HG02798 (cell line): ENCODE results near the gene SORCS2.

Source experiments
- ATAC-seq: cut with Tn5 transposase; IDR thresholded peaks from one replicate; pipeline ENCODE4 v1.9.1; 2021; ENCODE audit warnings: mild to moderate bottlenecking; ENCODE audit not compliant: unreplicated experiment, poor library complexity

SORCS2 gene

DNA sequence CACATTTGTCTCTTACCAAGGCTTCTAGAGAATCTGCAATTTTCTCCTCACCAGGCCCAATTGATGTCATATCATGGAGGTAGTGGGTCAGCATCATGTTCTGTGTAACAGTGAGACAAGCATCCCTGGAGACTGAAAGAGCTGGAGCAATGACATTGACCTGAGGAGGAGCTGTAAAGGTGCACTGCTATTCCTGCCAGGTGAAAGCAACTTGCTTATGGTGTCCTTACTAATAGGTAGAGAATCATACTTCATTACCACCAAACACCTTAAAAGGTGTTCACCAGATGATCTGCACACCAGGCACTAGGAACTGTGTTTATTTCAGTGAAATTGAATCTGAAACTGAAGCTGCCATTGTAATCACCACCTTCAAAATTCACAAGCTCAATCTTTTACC lies 558.6 kb downstream of the SORCS2 start:
- no peak for ATAC-seq

DNA sequence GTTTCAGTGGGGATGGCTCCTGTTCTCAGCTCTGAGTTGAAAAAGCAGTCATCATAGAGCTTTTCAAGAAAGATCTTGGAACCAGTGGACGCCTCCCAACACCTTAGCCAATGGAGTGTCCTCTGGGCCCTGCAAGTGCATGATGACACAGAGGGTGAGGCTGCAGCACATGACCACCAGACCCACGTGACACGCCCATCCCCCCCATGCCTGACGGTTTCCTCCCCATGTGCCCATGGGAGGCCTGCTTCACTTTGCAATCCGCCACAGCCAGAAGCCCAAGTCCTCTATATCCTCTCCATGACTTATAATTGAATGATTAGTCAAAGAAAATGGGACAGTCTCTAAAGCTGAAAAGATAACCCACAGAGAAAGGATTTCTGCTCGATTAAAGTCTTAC lies 560.3 kb downstream of the SORCS2 start:
- ATAC-seq, result no peak

DNA sequence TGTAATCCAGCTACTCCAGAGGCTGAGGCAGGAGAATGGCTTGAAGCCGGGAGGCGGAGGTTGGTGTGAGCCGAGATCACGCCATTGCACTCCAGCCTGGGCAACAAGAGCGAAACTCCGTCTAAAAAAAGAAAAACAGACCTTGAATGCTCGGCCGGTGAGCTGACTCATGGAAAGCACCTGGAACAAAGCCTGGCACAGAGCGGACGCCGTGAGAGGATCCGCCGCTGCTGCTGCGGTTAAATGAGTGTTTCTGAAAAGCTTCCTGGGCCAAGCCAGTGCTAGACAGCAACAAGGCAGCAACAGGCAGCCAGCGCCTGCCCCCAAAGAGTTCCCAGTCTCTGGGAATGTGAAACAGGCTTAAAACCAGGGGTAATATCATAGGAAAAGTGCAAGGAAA lies 560.9 kb downstream of the SORCS2 start:
- no peak for ATAC-seq

DNA sequence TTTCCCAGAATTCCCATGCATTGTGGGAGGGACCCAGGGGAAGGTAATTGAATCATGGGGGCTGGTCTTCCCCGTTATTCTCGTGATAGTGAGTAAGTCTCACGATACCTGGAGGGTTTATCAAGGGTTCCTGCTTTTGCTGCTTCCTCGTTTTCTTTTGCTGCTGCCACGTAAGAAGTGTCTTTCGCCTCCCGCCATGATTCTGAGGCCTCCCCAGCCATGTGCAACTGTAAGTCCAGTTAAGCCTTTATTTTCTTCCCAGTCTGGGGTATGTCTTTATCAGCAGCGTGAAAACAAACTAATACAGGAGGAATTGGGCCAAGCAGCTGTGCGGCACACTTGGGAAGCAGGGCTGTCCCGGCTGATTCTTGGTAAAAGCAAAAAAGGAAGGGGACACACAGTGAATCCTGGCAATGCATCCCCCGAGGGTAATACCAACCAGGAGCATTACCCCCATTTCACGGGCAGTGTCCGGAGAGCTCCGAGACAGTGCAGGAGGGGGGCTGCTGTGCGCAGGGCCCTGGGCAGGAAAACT lies 561.7 kb downstream of the SORCS2 start:
- ATAC-seq, result no peak

DNA sequence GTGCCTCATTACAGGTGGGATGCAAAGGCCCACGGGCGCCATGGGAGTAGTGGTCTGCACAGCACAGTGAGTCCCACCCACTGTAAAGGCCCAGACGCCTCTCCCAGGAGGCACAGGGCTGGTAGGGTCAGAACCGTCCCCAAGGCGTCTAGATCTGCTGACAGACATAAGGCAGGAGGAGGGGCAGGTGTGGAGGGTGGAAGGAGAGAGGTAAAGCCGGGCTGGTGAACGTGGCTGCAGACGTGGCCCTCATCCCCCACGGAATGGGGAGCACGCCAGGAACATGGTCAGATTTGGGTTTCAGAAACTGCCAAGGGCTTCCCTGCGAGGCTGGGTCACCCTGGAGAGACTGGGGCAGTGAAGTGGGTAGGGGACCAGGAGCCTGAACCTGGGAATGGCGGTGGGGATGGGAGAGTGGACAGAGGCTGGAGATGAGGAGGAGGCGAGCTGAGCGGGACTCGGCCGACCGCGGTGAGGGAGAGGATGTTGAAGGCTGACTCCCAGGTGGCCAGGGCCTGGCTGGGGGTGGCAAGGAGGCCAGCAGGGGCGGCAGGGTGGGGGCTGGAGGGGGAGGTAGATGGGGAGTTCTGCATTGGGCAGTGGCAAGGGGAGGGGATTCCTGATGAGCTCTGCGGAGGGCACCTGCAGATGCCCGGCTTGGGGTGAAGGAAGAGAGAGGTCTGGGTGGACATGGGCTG lies 562.4 kb downstream of the SORCS2 start:
- no peak for ATAC-seq

DNA sequence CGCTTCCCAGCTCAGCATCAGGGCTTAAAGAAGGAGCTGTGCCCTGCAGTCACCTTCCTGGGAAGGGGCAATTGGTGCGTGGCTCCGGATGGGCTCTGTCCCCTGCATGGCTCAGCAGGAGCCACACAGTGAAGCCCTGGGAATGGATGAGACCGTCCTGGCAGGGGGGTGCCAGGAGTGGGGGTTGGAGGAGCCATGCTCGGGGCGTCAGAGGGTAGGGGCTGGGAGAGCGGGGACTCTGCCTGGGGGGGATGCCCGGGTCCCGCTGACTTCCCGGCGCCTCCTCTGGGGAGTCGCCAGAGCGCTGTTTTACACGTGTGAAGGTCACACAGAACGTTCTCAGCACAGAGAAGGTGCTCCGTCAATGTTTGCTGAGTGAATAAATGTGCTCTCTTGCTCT lies 563.2 kb downstream of the SORCS2 start:
- ATAC-seq, result no peak

DNA sequence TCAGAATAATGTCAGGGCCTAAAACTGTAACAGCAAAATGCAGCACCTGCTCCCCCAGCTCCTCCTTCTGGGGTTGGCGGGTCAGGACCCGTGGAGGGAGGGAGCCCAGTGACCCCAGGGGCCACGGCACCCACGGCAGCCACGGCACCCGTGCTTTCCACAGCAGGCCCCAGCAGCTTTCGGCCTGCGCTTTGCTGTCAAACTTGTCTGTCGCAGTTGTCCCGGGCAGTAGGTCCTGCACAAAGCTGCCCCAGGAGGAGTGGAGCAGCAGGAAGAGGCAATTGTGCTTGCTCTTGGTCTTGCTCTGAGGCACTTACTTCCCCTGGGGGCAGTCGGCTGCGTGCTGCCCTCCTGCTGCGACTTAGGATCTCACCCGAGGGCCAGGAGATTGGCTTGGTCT lies 563.7 kb downstream of the SORCS2 start:
- ATAC-seq, result no peak

DNA sequence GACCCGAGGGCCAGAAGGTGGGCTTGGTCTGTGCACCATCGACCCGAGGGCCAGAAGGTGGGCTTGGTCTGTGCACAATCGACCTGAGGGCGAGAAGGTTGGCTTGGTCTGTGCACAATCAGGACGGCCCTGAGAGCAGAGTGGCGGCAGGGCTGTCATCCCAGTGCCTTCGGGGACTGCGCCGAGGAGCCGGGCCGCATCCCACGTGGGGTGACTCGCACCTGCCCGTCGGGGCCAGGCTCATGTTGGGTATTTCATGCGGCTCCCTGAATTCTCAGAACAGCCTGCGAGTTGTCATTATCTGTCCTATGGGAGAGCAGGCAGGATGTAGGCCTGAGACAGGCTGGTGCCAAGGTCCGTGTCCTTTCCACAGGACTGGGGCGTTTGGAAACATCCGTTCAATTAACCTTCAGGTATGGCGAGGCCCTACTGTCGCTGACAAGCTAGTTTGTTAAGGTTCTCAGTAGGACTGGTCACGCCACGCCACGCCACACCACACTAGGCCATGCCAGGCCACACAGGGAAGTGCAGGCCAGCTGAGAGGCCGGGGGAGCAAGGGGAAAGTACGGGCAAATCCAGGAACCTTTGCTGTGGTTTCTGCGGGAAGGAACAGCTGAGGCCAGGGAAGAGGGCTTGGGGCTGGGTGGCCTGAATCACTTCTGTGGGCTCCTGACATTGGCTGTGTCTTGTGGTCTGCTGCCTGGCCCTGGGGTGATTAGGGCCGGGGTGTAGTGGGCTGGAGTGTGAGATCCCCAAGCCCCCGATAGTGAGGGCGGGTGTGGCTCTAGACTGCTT lies 564.4 kb downstream of the SORCS2 start:
- ATAC-seq, result no peak

DNA sequence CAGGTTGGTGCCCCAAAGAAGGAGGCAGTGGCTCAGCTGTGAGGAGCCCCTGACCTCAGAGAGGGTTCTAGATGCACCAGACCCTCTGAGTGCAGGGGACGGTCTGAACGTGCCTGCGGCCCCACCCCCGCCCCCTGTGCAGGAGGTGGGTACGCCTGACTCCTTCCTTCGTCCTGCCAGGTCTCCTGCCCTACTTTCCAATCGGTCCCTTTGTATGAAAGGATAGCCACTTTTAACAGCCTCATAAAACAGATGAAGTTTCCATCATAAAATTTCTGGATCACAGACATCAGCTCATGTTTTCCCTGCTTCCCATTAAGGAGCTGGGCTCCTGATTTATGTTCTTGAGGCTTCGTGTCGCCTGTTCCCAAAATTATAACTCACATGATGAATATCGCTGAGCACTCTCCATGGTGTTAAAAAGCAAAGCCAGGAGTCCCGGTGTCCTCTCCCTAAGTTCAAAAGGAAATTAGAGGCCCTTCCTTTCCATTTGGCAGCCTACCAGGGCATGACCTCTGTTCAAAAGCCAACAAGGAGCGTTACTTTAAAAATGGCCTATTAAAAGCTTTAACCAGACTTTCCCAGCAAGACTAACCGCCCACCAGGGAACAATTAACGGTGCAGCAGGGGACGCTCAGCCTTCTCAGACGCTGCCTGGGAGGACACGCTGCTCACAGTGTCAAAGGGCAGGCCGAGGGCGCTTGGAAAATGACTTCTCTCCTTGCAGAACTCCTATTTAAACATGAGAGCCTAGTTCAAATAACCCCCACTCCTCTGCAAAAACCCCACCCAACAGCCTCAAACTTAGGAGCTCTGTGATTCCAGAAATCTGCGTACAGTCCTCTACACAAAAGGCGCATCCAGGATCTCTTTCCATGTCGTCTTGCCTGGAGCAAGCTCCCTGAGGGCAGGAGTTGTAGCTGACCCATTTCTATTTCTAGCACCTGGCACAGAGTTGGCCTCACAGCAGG lies 565.4 kb downstream of the SORCS2 start:
- ATAC-seq, result no peak

DNA sequence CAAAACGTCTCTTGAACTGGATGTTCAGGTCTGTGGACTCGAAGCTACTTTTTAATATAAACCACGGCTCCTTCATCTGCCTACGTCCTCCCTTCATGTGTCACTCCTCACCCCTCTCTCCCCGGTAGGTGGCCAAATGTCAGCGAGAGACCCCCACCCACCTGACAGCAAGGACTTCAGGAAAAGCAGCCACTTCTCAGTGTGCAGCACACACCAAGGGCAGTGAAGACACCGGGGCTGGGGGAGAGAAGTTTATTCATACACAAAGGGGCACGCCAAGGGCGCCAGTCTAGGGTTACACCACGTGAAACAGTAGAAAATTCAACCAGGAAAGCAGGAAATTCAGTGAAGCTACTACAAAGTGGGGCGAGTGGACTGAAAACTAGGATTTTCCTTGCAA lies 566.1 kb downstream of the SORCS2 start:
- no peak for ATAC-seq

DNA sequence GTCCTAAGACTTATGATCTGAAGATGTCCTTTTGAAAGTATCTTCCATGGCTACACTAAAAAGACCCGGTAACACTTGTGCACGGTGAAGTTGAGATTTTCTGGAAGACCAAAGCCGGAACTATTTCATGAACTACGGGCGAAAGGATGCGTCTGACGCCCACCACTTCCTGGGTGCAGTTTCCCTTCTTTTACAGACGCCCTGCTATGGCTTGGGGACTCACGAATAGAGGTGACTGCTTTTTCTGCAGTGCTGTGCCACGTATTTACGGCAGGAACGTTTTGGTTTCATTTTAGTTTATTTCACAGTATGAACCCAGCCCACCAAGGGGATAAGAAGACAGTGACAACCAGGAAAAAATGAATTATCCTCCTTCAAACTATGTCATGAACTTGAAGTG lies 566.9 kb downstream of the SORCS2 start:
- ATAC-seq, result peak; percentile 56

DNA sequence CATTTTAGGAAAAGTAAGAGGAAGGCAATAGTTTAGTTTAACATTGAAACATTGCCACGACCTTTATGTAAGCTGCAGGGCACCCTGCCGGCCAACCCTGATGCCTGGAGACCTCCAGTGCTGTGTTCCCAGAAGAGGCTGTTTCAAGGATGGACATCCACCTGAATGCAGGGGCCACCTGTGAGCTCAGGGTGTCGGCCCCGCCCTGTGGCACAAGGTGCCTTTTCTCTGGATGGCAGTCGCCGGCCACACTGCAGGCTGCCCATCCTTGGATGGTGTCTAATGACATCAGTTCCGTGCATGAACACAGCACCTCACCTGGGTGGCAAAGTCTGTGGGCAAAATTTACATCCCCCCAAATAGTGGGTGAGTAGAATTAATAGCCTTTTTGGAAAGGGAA lies 567.3 kb downstream of the SORCS2 start:
- ATAC-seq, result no peak

DNA sequence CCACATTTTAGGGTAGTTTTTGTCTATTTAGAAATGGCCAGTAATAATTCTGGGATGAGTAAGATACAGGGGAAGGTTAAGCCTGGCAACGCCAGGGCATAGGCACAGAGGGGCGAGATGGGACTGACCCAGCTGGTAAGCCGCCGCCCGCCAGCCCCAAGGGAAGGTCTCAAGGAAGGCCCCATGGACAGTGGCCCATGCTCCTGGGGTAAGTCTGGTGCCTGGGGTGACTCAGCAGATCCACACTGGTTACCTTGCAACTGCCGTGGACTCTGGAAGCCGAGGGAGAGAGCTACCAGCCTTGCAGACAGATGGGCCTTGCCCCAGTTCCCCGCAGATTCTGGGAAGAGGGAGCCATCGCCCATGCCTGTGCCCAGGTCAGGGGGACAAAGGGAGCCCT lies 567.9 kb downstream of the SORCS2 start:
- ATAC-seq, result no peak

DNA sequence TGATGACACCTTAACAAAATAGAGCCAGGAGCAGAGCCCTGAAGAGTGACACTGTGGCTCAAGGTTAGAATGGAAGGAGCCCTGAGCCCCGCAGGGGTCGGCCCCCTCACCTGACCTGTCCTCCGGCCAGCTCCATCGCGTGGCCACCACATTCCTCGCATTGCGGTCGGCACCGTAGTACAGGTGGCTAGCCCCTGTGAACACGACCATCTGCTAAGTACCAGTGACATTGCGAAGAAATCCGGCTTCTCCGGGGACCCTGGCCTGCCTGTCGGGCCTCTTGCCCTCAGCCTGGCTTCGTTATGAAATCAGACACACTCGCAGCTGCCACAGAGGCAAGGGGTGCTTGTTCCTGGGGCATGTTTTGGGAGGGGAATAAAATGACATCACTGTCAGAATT lies 568.4 kb downstream of the SORCS2 start:
- no peak for ATAC-seq

DNA sequence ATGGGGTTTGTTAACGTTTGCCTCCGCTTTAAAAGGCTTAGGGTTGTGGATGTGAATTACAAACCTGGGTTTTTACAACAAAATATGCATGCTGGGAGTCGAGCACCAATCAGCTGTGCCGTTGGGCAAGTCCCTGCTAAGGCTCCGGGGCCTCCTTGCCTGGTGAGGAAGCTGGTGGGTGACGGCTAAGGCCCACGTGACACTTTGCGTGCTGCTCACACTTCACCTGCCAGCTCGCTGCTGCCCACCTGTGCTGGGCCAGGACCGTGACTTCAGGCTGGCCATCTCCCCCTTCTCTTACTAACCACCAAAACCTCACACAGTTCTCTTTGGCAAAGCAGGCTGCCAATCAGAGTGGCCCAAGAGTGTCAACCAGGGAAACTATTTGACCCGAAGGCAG lies 569.0 kb downstream of the SORCS2 start:
- no peak for ATAC-seq

DNA sequence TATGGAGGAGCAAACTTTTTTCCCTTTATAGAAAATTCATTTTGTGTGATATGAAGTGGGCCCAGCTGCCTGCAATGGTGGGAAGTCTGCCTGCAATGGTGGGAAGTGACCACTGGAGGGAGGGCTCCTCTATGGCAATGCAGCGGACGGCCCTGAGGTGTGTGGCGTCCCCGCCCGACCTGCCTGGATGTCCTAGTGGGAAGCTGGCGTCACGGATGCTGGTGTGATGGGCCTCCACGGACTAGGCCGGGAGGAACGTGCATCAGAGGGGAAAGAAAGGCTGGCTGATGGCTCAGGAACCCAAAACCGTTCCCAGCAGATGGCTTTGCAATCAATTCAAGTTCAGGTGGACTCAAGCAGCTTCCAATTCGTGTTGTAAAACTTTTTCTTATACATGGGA lies 569.4 kb downstream of the SORCS2 start:
- peak; percentile 77 for ATAC-seq

DNA sequence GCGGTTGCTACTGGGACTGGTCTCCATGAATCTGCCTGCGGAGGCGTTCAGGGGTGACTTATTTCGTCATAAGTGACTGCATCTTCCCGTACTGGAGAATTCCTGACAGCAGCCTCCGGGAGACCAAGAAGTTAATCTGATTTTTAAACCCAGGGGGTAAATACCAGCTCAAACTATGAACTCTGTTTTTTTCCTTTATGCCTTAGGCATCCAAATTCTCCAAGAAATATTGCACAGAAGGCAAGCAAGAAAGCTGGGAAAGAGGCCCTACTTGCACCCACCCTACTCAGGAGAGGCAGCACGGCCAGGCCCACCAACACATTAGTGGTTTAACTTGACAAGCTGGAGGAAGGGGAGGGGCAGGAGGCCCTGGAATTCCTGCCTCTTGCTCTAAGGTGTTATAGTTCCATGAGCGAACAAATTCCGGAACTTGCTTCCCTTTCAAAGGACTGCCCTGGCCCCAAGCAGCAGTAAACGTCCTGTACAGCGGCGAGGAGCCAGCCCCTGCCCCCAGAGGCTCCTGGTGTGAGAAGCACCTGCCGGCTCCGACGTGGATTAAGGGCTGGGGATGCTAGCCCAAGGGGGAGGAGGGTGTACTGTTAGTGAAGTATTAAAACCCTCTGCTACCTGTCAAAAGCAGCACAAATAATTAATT lies 570.2 kb downstream of the SORCS2 start:
- no peak for ATAC-seq

DNA sequence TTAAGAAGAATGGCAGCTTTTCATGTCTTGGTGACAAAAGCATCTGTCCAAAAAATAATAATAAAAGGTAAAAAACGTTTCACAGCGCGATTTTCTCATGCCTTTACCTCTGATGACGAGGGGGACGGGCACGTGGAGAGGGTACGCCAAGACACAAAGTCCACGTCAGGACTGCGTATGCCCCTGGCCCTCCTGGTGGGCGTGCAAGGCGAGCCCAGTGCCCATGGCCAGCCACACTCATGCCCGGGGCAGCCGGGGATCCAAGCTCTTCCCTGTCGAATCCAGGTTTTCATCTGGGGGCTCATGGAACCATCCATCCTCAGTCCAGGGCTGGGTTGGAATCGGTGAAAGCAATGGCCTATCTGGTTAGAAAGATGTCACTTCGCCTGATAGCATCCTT lies 570.8 kb downstream of the SORCS2 start:
- no peak for ATAC-seq

DNA sequence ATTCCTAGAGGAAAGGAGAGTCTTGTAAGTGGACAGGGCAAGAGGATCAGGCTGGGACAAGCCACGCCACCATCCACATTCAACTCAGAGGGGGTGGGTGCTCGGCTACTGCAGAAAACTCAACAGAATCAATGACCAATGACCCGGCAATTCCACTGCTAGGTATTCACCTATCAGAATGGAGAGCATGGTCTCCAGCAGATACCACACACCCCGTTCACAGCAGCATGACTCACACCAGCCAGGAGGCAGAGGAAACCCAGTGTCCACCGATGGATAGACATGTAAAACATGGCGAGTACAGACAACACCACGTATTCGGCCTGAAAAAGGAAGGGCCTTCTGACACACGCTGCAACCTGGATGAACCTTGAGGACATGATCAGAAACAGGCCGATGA lies 571.5 kb downstream of the SORCS2 start:
- ATAC-seq, result no peak

DNA sequence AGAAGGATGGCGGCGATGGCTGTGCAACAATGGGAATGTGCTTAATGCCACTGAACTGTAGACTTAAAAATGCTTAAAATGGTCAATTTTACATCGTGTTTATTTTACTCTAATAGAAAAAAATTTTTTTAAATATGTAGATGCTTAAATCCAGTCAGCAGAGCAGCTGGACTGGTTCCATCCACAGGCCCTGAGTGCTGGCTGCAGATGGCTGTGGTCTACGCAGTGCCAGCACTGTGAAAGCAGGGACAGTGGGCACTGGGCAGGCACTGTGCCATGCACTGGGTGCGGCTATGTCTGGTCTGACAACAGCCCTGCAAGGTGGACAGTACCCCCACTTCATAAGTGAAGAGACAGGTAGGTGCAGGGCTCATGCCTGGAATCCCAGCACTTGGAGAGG lies 572.1 kb downstream of the SORCS2 start:
- ATAC-seq, result no peak
